Adipocyte (in vitro differentiated cells): ENCODE data around the gene LPA.
"Not testable (repeated sequence)": the region's sequence is repeated elsewhere in the genome, so short reads cannot be mapped to it uniquely, and the experiment has no call there.

Source experiments
- DNase-seq: peaks from one replicate; pipeline ENCODE4 v3.0.0-alpha.2; 2015; ENCODE audit warnings: low read depth
- H3K27me3 ChIP-seq: replicated peaks from 2 replicates; pipeline ENCODE4 v1.7.0; 2013; ENCODE audit warnings: mild to moderate bottlenecking, low read length, moderate library complexity; ENCODE audit not compliant: control insufficient read depth, insufficient read depth
- H3K36me3 ChIP-seq: 2 replicates; pipeline ENCODE4 v1.7.0; 2013; ENCODE audit warnings: low read length, mild to moderate bottlenecking, moderate library complexity; ENCODE audit not compliant: control insufficient read depth, insufficient read depth, severe bottlenecking
- H3K4me1 ChIP-seq: 2 replicates; pipeline ENCODE4 v1.7.0; 2013; ENCODE audit warnings: mild to moderate bottlenecking, low read length, moderate library complexity; ENCODE audit not compliant: control insufficient read depth, insufficient read depth
- H3K4me3 ChIP-seq: 2 replicates; pipeline ENCODE4 v1.7.0; 2013; ENCODE audit warnings: mild to moderate bottlenecking, low read length, moderate library complexity
- H3K9ac ChIP-seq: 2 replicates; pipeline ENCODE4 v1.7.0; 2013; ENCODE audit warnings: mild to moderate bottlenecking, low read length, moderate library complexity
- H3K9me3 ChIP-seq: 2 replicates; pipeline ENCODE4 v1.7.0; 2013; ENCODE audit warnings: mild to moderate bottlenecking, low read length, moderate library complexity; ENCODE audit not compliant: control insufficient read depth

The LPA gene, protein sequence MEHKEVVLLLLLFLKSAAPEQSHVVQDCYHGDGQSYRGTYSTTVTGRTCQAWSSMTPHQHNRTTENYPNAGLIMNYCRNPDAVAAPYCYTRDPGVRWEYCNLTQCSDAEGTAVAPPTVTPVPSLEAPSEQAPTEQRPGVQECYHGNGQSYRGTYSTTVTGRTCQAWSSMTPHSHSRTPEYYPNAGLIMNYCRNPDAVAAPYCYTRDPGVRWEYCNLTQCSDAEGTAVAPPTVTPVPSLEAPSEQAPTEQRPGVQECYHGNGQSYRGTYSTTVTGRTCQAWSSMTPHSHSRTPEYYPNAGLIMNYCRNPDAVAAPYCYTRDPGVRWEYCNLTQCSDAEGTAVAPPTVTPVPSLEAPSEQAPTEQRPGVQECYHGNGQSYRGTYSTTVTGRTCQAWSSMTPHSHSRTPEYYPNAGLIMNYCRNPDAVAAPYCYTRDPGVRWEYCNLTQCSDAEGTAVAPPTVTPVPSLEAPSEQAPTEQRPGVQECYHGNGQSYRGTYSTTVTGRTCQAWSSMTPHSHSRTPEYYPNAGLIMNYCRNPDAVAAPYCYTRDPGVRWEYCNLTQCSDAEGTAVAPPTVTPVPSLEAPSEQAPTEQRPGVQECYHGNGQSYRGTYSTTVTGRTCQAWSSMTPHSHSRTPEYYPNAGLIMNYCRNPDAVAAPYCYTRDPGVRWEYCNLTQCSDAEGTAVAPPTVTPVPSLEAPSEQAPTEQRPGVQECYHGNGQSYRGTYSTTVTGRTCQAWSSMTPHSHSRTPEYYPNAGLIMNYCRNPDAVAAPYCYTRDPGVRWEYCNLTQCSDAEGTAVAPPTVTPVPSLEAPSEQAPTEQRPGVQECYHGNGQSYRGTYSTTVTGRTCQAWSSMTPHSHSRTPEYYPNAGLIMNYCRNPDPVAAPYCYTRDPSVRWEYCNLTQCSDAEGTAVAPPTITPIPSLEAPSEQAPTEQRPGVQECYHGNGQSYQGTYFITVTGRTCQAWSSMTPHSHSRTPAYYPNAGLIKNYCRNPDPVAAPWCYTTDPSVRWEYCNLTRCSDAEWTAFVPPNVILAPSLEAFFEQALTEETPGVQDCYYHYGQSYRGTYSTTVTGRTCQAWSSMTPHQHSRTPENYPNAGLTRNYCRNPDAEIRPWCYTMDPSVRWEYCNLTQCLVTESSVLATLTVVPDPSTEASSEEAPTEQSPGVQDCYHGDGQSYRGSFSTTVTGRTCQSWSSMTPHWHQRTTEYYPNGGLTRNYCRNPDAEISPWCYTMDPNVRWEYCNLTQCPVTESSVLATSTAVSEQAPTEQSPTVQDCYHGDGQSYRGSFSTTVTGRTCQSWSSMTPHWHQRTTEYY (N-terminal part only)

DNA sequence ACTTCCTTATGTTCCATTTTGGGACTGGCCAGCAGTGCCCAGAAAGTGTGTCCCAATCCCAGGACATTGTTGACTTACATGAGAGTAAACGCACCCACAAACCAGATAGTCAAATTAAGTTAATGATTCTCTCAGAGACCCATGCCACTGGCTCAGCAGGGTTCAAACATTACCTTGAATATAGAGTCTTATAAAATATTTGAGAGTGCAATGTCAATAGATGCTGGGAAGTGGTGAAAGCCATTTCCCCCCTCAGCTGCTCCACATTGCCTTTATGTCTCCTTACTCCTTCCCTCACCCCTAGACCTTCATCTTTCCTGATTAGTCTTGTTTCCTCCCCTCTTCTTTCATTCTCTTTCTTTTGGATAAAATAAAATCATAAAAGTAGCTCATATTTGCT lies at the start of gene LPA:
LPA (minus strand) TSS at position 78 of the 400 bp plus-strand sequence; CDS start at position 17, 61 bp downstream.
- H3K4me1 ChIP-seq, DNase-seq, H3K9me3 ChIP-seq, H3K9ac ChIP-seq, H3K4me3 ChIP-seq, H3K27me3 ChIP-seq, H3K36me3 ChIP-seq: not testable (repeated sequence)

DNA sequence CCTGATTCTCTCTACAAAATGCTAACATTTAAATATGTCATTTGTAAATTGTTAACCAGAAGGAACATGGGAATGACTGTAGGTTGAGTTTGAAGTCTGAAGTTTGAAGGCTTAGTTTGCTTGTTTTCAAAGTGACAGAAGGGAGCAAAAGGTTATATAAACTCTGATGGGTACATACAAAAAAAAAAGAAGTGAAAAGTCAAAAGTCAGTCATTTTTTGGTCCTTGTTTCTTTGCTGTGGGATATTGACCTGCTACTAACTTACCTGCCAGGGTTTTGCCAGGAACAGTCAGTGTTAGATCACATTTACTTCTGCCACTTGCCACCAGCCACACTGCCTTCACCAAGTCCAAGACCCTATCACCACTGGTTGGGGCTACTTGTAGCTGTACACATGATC lies 44.9 kb upstream of the LPA start:
- not testable (repeated sequence) for H3K27me3 ChIP-seq, H3K4me3 ChIP-seq

DNA sequence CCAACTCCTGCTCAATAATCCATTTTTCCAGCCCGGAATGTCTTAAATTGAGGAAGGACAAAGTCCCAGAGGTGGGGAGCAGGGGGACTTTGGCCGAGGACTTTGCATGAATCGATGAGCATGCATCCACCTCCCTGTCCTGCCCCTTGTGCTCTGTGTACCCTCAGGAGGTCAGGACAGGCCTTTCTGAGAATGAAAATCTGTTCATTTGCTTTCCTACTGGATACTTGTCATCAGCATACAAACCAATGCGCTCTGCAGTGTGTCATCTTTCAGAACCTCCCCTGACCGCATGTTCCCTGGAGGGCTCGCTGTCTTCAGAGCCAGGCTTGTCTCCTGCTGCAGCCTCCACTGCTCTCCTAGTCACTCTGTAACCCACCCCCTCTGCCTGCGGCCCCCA lies 40.6 kb upstream of the LPA start:
- H3K36me3 ChIP-seq, H3K9ac ChIP-seq, H3K4me3 ChIP-seq, H3K4me1 ChIP-seq, DNase-seq, H3K27me3 ChIP-seq, H3K9me3 ChIP-seq: not testable (repeated sequence)

More for the DNA sequence above, 44.9 kb upstream of the LPA start:
- H3K4me1 ChIP-seq, DNase-seq, H3K9me3 ChIP-seq, H3K9ac ChIP-seq, H3K36me3 ChIP-seq: not testable (repeated sequence)

DNA sequence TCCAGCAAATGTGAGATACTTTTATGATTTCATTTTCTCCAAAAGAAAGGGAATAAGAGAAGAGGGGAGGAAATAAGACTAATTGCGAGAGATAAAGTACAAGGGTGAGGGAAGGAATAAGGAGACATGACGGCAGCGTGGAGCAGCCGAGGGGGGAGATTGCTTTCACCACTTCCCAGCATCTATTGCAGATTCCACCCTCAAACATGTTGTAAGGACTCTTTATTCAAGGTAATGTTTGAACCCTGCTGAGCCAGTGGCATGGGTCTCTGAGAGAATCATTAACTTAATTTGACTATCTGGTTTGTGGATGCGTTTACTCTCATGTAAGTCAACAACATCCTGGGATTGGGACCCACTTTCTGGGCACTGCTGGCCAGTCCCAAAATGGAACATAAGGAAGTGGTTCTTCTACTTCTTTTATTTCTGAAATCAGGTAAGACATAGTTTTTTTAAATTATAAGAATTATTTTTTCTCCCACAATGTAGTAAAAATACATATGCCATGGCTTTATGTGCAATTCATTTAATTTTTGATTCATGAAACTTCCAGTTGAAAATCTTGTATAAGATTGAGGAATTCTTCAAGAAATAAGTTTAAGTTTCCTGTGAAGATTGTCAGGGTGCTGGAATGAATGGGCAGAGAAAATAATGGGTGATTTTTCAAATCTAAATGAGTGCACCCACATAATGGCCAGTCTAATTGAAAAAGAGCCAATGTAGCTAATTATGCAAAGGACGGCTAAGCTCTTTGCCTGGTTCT lies 38.0 kb upstream of the LPA start, which contains the start of gene PLG:
PLG (plus strand) TSS at position 327 of the 763 bp plus-strand sequence; CDS start at position 388, 61 bp downstream.
- not testable (repeated sequence) for DNase-seq, H3K9me3 ChIP-seq, H3K36me3 ChIP-seq, H3K9ac ChIP-seq, H3K27me3 ChIP-seq, H3K4me1 ChIP-seq, H3K4me3 ChIP-seq

DNA sequence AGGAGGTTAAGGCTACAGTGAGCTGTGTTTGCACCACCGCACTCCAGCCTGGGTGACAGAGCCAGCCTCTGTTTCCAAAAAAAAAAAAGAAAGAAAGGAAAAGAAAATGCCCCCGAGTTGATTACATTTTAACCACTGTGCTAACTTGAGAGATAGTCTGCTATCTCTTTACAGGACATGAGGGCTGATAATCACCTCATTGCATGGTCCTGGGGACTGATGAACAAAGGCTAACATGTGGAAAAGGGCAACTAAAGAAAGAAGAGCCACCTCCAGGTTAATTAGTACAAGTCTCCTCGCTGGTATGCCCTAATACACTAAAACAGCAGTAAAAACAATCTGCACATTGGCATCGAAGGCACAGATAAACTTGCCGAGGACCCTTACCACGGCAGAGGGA lies 33.8 kb upstream of the LPA start:
- no peaks in the 10 kb centered on the region for H3K36me3 ChIP-seq
- H3K9ac ChIP-seq = no peak overlapping the region
- H3K4me3 ChIP-seq = no peak overlapping the region
- H3K9me3 ChIP-seq = no peaks in the 10 kb centered on the region
- DNase-seq = no peak
- no peaks in the 10 kb centered on the region for H3K27me3 ChIP-seq
- H3K4me1 ChIP-seq = no peaks in the 10 kb centered on the region

DNA sequence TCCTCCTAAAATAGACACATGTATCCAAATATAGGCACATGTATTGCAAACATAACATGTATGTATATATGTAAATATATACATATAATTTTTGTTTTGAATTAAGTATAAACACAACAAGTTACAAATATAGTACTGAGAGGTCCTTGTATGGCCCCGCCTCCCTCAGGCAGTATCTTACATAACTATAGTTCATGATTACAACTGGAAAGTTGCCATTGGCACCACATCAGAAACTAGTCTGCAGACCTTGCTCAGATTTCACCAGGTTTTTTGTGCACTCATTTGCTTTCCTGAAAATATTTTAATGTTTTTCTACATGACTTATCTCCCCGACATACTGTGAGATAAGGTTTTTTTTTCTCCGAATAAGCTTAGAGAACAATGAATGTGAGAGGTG lies 32.8 kb upstream of the LPA start:
- H3K36me3 ChIP-seq, H3K4me3 ChIP-seq, H3K9ac ChIP-seq, H3K27me3 ChIP-seq, H3K9me3 ChIP-seq, H3K4me1 ChIP-seq, DNase-seq: not testable (repeated sequence)

DNA sequence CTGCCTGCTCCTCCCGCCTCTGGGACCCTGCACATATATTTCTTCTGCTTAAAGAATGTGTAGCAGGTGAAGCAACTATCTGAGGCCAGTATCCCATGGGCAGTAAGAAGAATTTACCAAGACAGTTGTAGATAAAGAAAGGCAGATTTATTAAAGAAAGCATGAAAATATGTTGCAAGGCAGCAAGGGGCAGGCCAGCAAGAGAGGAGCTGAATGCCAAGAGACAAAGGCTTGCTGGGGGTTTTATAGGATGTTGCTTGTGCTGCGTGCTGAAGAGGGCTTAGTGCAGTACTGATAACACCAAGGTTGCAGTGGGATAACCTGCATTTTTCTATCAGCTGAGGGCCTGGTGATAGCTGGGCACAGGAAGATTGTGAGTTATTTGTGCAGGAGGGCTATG lies 31.5 kb upstream of the LPA start:
- not testable (repeated sequence) for H3K27me3 ChIP-seq, H3K9me3 ChIP-seq, H3K9ac ChIP-seq, DNase-seq, H3K36me3 ChIP-seq, H3K4me1 ChIP-seq, H3K4me3 ChIP-seq

DNA sequence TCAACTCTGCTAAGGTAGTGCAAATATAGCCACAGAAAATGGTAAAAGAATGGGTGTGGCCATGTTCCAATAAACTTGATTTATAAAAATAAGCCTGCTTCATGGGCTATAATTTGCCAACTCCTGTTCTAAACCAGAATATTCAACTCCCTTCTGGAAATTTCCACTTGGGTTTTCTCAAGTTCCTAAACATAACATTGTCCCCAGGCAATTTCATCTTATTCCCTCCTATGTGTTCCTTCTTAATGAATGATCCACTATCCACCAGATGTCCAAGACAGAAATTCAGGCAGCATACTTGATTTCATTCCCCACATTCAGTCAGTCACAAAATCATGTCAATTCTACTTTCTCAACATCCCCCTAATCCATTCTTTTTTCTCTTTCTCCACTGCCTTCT lies 30.9 kb upstream of the LPA start:
- not testable (repeated sequence) for H3K27me3 ChIP-seq, H3K4me1 ChIP-seq, H3K9me3 ChIP-seq, H3K4me3 ChIP-seq, H3K36me3 ChIP-seq, H3K9ac ChIP-seq
- DNase-seq = peak; percentile 25

DNA sequence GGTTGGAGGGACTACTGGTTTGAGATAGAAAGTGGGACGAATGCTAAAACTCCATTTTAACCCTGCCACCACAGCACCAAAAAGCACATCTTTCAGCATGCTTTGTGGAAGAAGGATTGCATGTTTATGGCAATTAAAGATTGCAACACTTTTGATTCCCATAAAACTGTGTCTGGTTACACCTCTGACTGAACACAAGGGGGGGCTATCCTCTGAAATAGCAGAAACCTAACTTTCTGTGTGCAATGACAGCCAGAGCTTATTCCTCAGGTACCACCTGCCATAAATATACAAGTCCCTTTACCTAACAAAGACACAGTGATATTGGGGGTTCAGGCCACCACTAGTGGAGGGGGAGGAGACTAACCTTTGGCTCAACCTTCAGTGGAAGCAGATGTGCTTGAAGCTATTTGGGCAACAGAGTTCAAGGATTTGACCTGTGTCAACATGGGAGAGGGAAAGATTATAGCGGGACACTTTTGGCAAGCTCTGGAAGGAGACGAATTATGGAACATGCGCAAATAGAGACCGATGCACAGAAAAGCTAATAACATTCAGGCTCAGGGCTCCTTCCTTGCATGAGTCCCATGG lies 28.4 kb upstream of the LPA start:
- DNase-seq = no peak
- H3K4me3 ChIP-seq = no peak overlapping the region

DNA sequence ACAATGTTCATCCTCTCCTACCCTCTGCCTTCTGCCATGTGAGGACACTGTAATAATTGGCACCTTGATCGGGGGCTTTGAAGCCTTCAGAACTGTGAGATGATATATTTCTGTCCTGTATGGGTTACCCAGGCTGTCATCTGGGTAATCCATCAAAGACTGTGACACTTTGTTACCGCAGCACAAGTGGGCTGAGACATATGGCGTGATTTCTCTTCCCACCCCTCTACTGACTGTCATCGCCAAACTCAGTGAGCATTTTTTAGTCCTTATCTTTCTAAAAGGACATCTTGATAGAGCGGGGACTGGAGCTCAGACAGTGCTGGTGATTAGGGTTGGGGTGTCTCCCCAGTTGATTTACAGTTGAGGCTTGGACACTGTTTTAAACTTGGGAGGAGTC lies 27.5 kb upstream of the LPA start:
- H3K9me3 ChIP-seq = no peaks in the 10 kb centered on the region
- no peaks in the 10 kb centered on the region for H3K36me3 ChIP-seq
- H3K4me1 ChIP-seq = no peaks in the 10 kb centered on the region
- DNase-seq = no peak
- no peaks in the 10 kb centered on the region for H3K27me3 ChIP-seq
- no peak overlapping the region for H3K9ac ChIP-seq
- H3K4me3 ChIP-seq = no peak overlapping the region

More for the DNA sequence above, 28.4 kb upstream of the LPA start:
- Histone ChIP-seq H3K4me1 (no peaks in the 10 kb centered on the region), H3K9ac (no peak overlapping the region), H3K9me3 (no peaks in the 10 kb centered on the region), H3K36me3 (no peaks in the 10 kb centered on the region), H3K27me3 (no peaks in the 10 kb centered on the region)
